NB4 (cell line): ENCODE data around the gene CIB2.

ENCODE experiments used
- DNase-seq: peaks from one replicate; pipeline ENCODE4 v3.0.0; 2010; ENCODE audit warnings: low read depth
- H3K4me3 ChIP-seq: one replicate; pipeline ENCODE4 v1.5.1; 2011; ENCODE audit warnings: mild to moderate bottlenecking, low read depth, low read length, moderate library complexity
- MYC ChIP-seq: IDR thresholded peaks from 2 replicates; pipeline ENCODE4 v1.6.1; 2011; ENCODE audit warnings: low read depth, low read length
- POLR2A ChIP-seq: IDR thresholded peaks from 2 replicates; pipeline ENCODE4 v1.6.1; 2011; ENCODE audit warnings: mild to moderate bottlenecking; ENCODE audit not compliant: insufficient read length; ENCODE audit errors: extremely low read depth
- TF ChIP-seq, protein P1 (sequence below): IDR thresholded peaks from one replicate; pipeline ENCODE4 v1.5.1; 2012; ENCODE audit warnings: low read depth, low read length
- TF ChIP-seq, protein P2 (sequence below): IDR thresholded peaks from 2 replicates; pipeline ENCODE4 v1.6.1; 2011; ENCODE audit warnings: low read depth, low read length

Gene CIB2

DNA sequence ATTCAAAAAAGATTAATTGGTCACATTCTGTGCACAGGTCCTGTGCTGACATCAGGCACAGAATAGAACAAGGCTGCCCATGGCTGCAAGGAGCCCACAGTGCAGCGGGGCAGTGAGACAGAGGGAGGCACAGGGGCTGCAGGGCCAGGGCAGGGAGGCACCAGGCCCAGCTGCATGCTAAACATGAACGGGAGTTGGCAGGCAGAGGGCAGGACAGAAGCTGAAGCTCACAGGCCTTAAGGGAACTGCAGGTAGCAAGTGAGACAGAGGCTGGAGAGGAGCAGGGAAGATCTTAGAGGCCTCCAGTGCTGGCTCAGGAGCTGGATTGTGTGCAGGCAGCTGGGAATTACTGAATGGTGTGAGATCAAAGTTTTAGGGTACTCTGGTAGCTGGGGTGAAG, 44.1 kb upstream of the CIB2 start:
- TF ChIP-seq, protein P1, sequence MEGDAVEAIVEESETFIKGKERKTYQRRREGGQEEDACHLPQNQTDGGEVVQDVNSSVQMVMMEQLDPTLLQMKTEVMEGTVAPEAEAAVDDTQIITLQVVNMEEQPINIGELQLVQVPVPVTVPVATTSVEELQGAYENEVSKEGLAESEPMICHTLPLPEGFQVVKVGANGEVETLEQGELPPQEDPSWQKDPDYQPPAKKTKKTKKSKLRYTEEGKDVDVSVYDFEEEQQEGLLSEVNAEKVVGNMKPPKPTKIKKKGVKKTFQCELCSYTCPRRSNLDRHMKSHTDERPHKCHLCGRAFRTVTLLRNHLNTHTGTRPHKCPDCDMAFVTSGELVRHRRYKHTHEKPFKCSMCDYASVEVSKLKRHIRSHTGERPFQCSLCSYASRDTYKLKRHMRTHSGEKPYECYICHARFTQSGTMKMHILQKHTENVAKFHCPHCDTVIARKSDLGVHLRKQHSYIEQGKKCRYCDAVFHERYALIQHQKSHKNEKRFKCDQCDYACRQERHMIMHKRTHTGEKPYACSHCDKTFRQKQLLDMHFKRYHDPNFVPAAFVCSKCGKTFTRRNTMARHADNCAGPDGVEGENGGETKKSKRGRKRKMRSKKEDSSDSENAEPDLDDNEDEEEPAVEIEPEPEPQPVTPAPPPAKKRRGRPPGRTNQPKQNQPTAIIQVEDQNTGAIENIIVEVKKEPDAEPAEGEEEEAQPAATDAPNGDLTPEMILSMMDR, result no peak
- TF ChIP-seq MYC (no peak), POLR2A (no peak)
- TF ChIP-seq, protein P2, sequence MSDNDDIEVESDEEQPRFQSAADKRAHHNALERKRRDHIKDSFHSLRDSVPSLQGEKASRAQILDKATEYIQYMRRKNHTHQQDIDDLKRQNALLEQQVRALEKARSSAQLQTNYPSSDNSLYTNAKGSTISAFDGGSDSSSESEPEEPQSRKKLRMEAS, result no peak
- DNase-seq, result no peak
- no peak overlapping the region for H3K4me3 ChIP-seq

- TF ChIP-seq POLR2A, result no peak
- TF ChIP-seq, protein P2, result 0 out of 2 replicates have a peak, but pooled peaks have one; percentile 25
- TF ChIP-seq MYC, result peak; percentile 47; the same call in 1 of the 2 replicates
- TF ChIP-seq, protein P1, result no peak
- DNase-seq, result peak; percentile 68
- H3K4me3 ChIP-seq, result no peak overlapping the region
Observed at GRCh38 chr15:78174401-78174800, 43.2 kb upstream of the CIB2 start.

DNA sequence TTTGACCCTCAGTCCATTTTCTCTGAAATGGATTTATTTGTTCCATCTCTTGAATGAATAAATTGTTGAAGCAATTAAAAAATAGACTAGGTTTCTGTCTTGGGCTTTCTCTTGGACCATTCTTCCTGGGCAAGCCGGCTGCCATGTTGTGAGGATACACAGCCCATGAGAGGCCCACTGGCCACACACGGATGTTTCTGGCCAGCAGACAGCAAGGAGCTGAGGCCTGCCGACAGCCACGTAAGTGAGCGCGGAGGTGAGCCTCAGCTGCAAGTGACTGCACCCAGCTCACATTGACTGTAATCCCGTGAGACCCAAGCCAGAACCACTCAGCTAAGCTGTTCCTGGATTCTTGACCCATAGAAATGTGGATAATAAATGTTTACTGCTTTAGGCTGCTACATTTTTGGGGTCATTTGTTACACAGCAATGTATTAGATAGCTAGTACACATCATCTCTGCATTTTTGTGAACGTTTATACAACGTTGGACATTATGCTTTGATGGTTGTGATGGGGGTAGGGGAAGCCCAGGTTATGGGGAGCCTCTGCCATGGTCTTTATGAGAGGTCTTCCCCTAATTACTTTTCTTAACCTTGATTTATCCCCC, 40.7 kb upstream of the CIB2 start:
- TF ChIP-seq, protein P2, result no peak
- no peak for TF ChIP-seq POLR2A
- TF ChIP-seq, protein P1, result no peak
- TF ChIP-seq MYC, result no peak
- no peak for DNase-seq
- H3K4me3 ChIP-seq, result no peak overlapping the region

GRCh38 chr15:78170848-78171773, 39.9 kb upstream of the CIB2 start:
- peak; percentile 37 for DNase-seq
- no peak overlapping the region for H3K4me3 ChIP-seq
- TF ChIP-seq POLR2A, result no peak
- TF ChIP-seq, protein P2, result no peak
- TF ChIP-seq, protein P1, result no peak
- TF ChIP-seq MYC, result no peak

GRCh38 chr15:78168608-78169007, 37.4 kb upstream of the CIB2 start:
- no peak for DNase-seq
- no peak overlapping the region for H3K4me3 ChIP-seq
- no peak for TF ChIP-seq POLR2A
- TF ChIP-seq, protein P1, result no peak
- no peak for TF ChIP-seq MYC
- TF ChIP-seq, protein P2, result no peak
